IMR-90 (cell line): ENCODE measurements around the gene LRP5. TPM values are rescaled to one million over a fixed set of nuclear protein-coding genes. Genes with fewer than 3 reads are reported as not detected.
A peak's percentile ranks its signal among the peaks of the same experiment; 100 is the strongest.

Experiments used
- ATAC-seq: fragments of 200-7000 bp; cut with Tn5 transposase; 2 replicates; pipeline ENCODE4 v1.9.1; 2020; ENCODE audit warnings: low read depth, mild to moderate bottlenecking, moderate library complexity
- BruUV-seq: library from RNA; stranded (reverse); fragments of 400-500 nt; replicated peaks from 2 replicates; lab custom pipeline; 2021; lab: Mats Ljungman, UMichigan
- CTCF ChIA-PET: fragments of 300-600 bp; formaldehyde crosslinking; extraction: SDS; loops from one replicate; lab custom pipeline; 2021; ENCODE audit warnings: antibody characterized with exemption; lab: Yijun Ruan, JAX
- POLR2A ChIA-PET: fragments of 300-600 bp; sonication (Branson Sonifier 250); formaldehyde crosslinking; loops from one replicate; lab custom pipeline; 2022; ENCODE audit warnings: antibody characterized with exemption; ENCODE audit not compliant: unreplicated experiment; lab: Charles Lee
- DNase-seq: peaks from one replicate; pipeline ENCODE4 v3.0.0; 2013
- H2AFZ ChIP-seq: replicated peaks from 2 replicates; pipeline ENCODE3; 2013; ENCODE audit warnings: low read length, mild to moderate bottlenecking; ENCODE audit not compliant: poor library complexity
- H2AK5ac ChIP-seq: 2 replicates; pipeline ENCODE4 v1.6.1; 2013; ENCODE audit warnings: low read depth, low read length, inconsistent platforms
- H2AK9ac ChIP-seq: replicated peaks from 2 replicates; pipeline ENCODE3; 2013; ENCODE audit warnings: mild to moderate bottlenecking, low read depth, low read length, moderate library complexity; ENCODE audit not compliant: poor library complexity
- H2BK120ac ChIP-seq: 2 replicates; pipeline ENCODE4 v1.6.1; 2013; ENCODE audit warnings: low read depth, low read length, inconsistent platforms
- H2BK15ac ChIP-seq: 3 replicates; pipeline ENCODE4 v1.6.1; 2013; ENCODE audit warnings: low read depth, low read length, inconsistent platforms
- H2BK20ac ChIP-seq: 2 replicates; pipeline ENCODE4 v1.6.1; 2013; ENCODE audit warnings: low read depth, mild to moderate bottlenecking, inconsistent platforms, low read length, moderate library complexity
- H2BK5ac ChIP-seq: 2 replicates; pipeline ENCODE4 v1.6.1; 2013; ENCODE audit warnings: mild to moderate bottlenecking, low read depth, low read length, inconsistent platforms; ENCODE audit not compliant: poor library complexity, severe bottlenecking
- H3K14ac ChIP-seq: replicated peaks from 2 replicates; pipeline ENCODE4 v1.6.1; 2013; ENCODE audit warnings: low read depth, low read length, inconsistent platforms
- H3K18ac ChIP-seq: 2 replicates; pipeline ENCODE4 v1.6.1; 2013; ENCODE audit warnings: low read depth, low read length, control low read depth
- H3K23ac ChIP-seq: 2 replicates; pipeline ENCODE4 v1.6.1; 2013; ENCODE audit warnings: low read depth, low read length, inconsistent platforms
- H3K27ac ChIP-seq: 2 replicates; pipeline ENCODE4 v1.5.1; 2013; ENCODE audit warnings: mild to moderate bottlenecking, control low read depth, low read length; ENCODE audit not compliant: insufficient read depth
- H3K27me3 ChIP-seq: 2 replicates; pipeline ENCODE4 v1.6.1; 2013; ENCODE audit warnings: low read length; ENCODE audit not compliant: control insufficient read depth, insufficient read depth
- H3K36me3 ChIP-seq: 2 replicates; pipeline ENCODE4 v1.6.1; 2013; ENCODE audit warnings: low read length, mixed read lengths; ENCODE audit not compliant: control insufficient read depth, insufficient read depth
- H3K4ac ChIP-seq: 2 replicates; pipeline ENCODE4 v1.6.1; 2013; ENCODE audit warnings: low read depth, low read length, inconsistent platforms
- H3K4me1 ChIP-seq: 2 replicates; pipeline ENCODE4 v1.6.1; 2013; ENCODE audit warnings: low read length, mixed read lengths; ENCODE audit not compliant: control insufficient read depth, insufficient read depth
- H3K4me2 ChIP-seq: 2 replicates; pipeline ENCODE4 v1.6.1; 2013; ENCODE audit warnings: low read depth, mild to moderate bottlenecking, control low read depth, low read length, moderate library complexity
- H3K4me3 ChIP-seq: 2 replicates; pipeline ENCODE4 v1.5.1; 2013; ENCODE audit warnings: low read depth, mild to moderate bottlenecking, control low read depth, low read length, moderate library complexity; ENCODE audit not compliant: insufficient read depth
- H3K56ac ChIP-seq: 2 replicates; pipeline ENCODE4 v1.6.1; 2013; ENCODE audit warnings: low read length, inconsistent platforms; ENCODE audit not compliant: insufficient read depth; ENCODE audit errors: extremely low read depth
- H3K79me1 ChIP-seq, 2 experiments: 2 replicates each; pipeline ENCODE4 v1.6.1; 2013; ENCODE audit warnings: low read length in 2 of 2, inconsistent platforms in 1 of 2, low read depth in 1 of 2
- H3K9ac ChIP-seq: 2 replicates; pipeline ENCODE4 v1.6.1; 2013; ENCODE audit warnings: low read depth, low read length, control low read depth
- H3K9me1 ChIP-seq: 2 replicates; pipeline ENCODE4 v1.6.1; 2013; ENCODE audit warnings: low read length, inconsistent platforms; ENCODE audit not compliant: insufficient read depth
- H3K9me3 ChIP-seq: 2 replicates; pipeline ENCODE4 v1.6.1; 2013; ENCODE audit warnings: low read length; ENCODE audit not compliant: control insufficient read depth, insufficient read depth
- H4K20me1 ChIP-seq: 2 replicates; pipeline ENCODE4 v1.6.1; 2013; ENCODE audit warnings: low read length, inconsistent platforms; ENCODE audit not compliant: insufficient read depth
- H4K5ac ChIP-seq: 2 replicates; pipeline ENCODE4 v1.6.1; 2013; ENCODE audit warnings: mild to moderate bottlenecking, low read depth, low read length, control low read depth
- H4K8ac ChIP-seq, 2 experiments: 2 replicates each; pipeline ENCODE4 v1.6.1; 2013; ENCODE audit warnings: low read depth in 2 of 2, low read length in 2 of 2, control low read depth in 1 of 2, inconsistent platforms in 1 of 2
- H4K91ac ChIP-seq: 2 replicates; pipeline ENCODE4 v1.6.1; 2013; ENCODE audit warnings: low read depth, low read length, inconsistent platforms; ENCODE audit not compliant: insufficient read depth
- CTCF ChIP-seq: conservative IDR thresholded peaks from 2 replicates; pipeline ENCODE4 v1.5.1; 2012; ENCODE audit warnings: mild to moderate bottlenecking, low read depth, low read length, improper control_type of control experiment
- FOS ChIP-seq: fragments of 150-350 bp; IDR thresholded peaks from 2 replicates; pipeline ENCODE4 v1.6.1; 2016; ENCODE audit warnings: low read depth, low read length
- MAZ ChIP-seq: IDR thresholded peaks from 2 replicates; pipeline ENCODE4 v1.6.1; 2012; ENCODE audit warnings: low read depth, mild to moderate bottlenecking, low read length, improper control_type of control experiment, moderate library complexity, borderline replicate concordance
- RAD21 ChIP-seq: IDR thresholded peaks from 2 replicates; pipeline ENCODE4 v1.6.1; 2012; ENCODE audit warnings: low read length, improper control_type of control experiment
- RFX5 ChIP-seq: IDR thresholded peaks from 2 replicates; pipeline ENCODE4 v1.8.0; 2012; ENCODE audit warnings: low read depth, mild to moderate bottlenecking, low read length, moderate library complexity
- USF2 ChIP-seq: fragments of 150-350 bp; IDR thresholded peaks from 2 replicates; pipeline ENCODE4 v1.6.1; 2017; ENCODE audit warnings: mild to moderate bottlenecking, antibody characterized with exemption, low read length, low read depth
- WGBS, 2 experiments: methylation state at CpG; one replicate each; pipeline versions ENCODE4 v1.1.5 to v1.1.7; 2013; ENCODE audit warnings: missing lambda C conversion rate in 2 of 2; ENCODE audit not compliant: insufficient read length in 1 of 2; ENCODE audit errors: extremely low coverage in 2 of 2; 5-methylcytosine and 5-hydroxymethylcytosine counted together
- dilution Hi-C: fragments of 300-500 bp; cut with HindIII; formaldehyde crosslinking; loops from one replicate; pipeline ENCODE4 v1.14.3; 2018; ENCODE audit warnings: low sequenced_read_pairs; ENCODE audit not compliant: unreplicated experiment
- in situ Hi-C: fragments of 300-500 bp; cut with MboI; formaldehyde crosslinking; loops from 3 replicates; pipeline ENCODE4 v1.14.3; 2019; ENCODE audit warnings: low sequenced_read_pairs, inconsistent platforms, mixed read lengths
- intact Hi-C: fragments of 100-400 bp; cut with micrococcal nuclease; formaldehyde crosslinking; loops from 2 replicates; pipeline ENCODE4 v1.10.0; 2022
- polyA plus RNA-seq, 3 experiments: library from polyadenylated mRNA; depleted of rRNA; stranded (reverse); fragments of >200 nt; gene quantifications; 2 replicates each; pipeline ENCODE4 v1.2.3, GENCODE V29; 2012; ENCODE audit warnings: low replicate concordance in 1 of 3
- total RNA-seq: library from RNA; depleted of rRNA; stranded (reverse); fragments of >200 nt; gene quantifications from 2 replicates; pipeline ENCODE4 v1.2.3, GENCODE V29; 2012

Gene LRP5
- total and polyA plus RNA-seq, 2 of the 4 experiments (the other 2 are of a cell fraction) = 10.4 to 15.0 TPM

GRCh38 chr11:68353669-68354068 is 41.3 kb downstream of the LRP5 start:
- POLR2A ChIA-PET = interaction anchor here (0.6 kb wide), 1 partner anchor 84 kb away, joined by 8 read pairs; no protein-coding TSS in a partner anchor
- no peak overlapping the region for H3K4me2 ChIP-seq
- peak overlapping the region; percentile 93 for H3K14ac ChIP-seq
- peak overlapping the region; percentile 99 for H2BK120ac ChIP-seq
- CTCF ChIA-PET = no interaction called here
- H2BK5ac ChIP-seq = peak overlapping the region; percentile 35
- no TSS peak for BruUV-seq
- dilution Hi-C loops = no loop called here
- peak overlapping the region; percentile 3 for H4K5ac ChIP-seq
- DNase-seq (no peak), ATAC-seq (peak; percentile 6)
- H3K4me1 ChIP-seq = peaks cover 18% of the 10 kb centered on the region
- H3K27ac ChIP-seq = peak overlapping the region; percentile 84
- H3K4me3 ChIP-seq = no peak overlapping the region
- TF ChIP-seq FOS (no peak), RFX5 (no peak), RAD21 (no peak), CTCF (no peak), MAZ (no peak), USF2 (no peak)
- peak overlapping the region; percentile 99 for H2AK9ac ChIP-seq
- WGBS, 2 experiments = 89% methylated on average over 5 of the region's 11 CpGs; no CpG with 5 or more reads in 1 of the 2 experiments
- peak overlapping the region; percentile 99 for H3K4ac ChIP-seq
- H3K9ac ChIP-seq = peak overlapping the region; percentile 1; the same call in 1 of the 2 replicates
- H3K27me3 ChIP-seq = no peaks in the 10 kb centered on the region
- peak overlapping the region; percentile 48; the same call in 2 of the 3 replicates for H2BK15ac ChIP-seq
- peak overlapping the region; percentile 98 for H4K91ac ChIP-seq
- peaks cover 6% of the 10 kb centered on the region; the same call in 1 of the 2 replicates for H3K36me3 ChIP-seq
- peaks cover 22 to 49% of the 10 kb centered on the region in 2 experiments for H3K79me1 ChIP-seq
- peak overlapping the region; percentile 85 for H3K23ac ChIP-seq
- peaks cover 32% of the 10 kb centered on the region for H3K9me1 ChIP-seq
- H3K56ac ChIP-seq = 0 out of 2 replicates have a peak overlapping the region, but pooled peaks have one; percentile 12
- H3K18ac ChIP-seq = peak overlapping the region; percentile 61; the same call in 1 of the 2 replicates
- peak overlapping the region; percentile 97 for H2AK5ac ChIP-seq
- in situ Hi-C loops = no loop called here
- intact Hi-C loops = loop anchor here (1.0 kb wide), 1 partner anchor 39 kb away; no protein-coding TSS in a partner anchor
- H4K8ac ChIP-seq = peak overlapping the region; percentile 65 to 87; a peak in 3 of 4 replicates
- H2BK20ac ChIP-seq = peak overlapping the region; percentile 90
- peaks cover 9% of the 10 kb centered on the region for H4K20me1 ChIP-seq
- no peaks in the 10 kb centered on the region for H3K9me3 ChIP-seq
- peak overlapping the region; percentile 85 for H2AFZ ChIP-seq
